CD4-positive, alpha-beta T cell treated with Interferon alpha-2 for 1 hour (primary cell): ENCODE data around the gene CCDC180.
"Not testable (repeated sequence)": the region's sequence is repeated elsewhere in the genome, so short reads cannot be mapped to it uniquely, and the experiment has no call there.

ENCODE experiments used
- DNase-seq, 2 donors: peaks; one replicate each; pipeline ENCODE4 v3.0.0-alpha.2; 2020 to 2022

CCDC180 gene

DNA sequence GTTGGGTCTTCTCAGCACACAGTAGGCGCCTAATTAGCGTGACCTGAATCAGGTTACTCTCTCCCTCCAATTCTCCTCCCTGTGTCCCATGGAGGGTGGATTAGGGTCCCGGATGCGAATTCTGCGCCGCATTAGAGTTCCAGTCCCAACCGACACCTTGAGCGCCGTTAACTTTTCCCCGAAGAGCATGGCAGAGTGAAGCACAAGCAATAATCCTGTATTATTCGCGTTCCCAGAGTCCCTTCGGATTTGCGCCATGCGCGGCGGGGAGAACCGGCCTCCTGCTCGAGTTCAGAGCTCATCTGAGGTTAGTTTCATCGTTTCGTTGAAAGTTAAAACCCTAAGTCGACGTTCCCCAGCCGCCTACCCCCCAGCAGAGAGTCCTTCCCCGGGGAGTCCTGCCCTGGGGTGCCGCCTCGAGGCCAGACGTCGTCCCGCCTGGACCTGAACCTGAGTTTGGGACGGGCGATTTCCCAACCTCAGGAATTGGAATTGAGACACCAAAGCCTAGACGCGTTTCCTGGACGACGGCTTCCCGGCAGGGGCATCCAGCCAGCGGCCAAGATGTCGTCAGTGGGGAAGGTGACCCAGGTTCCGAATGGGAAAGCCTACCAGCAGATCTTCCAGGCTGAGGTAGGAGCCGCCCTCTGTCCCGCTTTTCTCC is at the start of gene CCDC180:
Gene CCDC180, plus strand, starts transcription at position 160 of the 664 bp plus-strand sequence. Its CDS starts 405 bp downstream, at position 565.
- no peak for DNase-seq

DNA sequence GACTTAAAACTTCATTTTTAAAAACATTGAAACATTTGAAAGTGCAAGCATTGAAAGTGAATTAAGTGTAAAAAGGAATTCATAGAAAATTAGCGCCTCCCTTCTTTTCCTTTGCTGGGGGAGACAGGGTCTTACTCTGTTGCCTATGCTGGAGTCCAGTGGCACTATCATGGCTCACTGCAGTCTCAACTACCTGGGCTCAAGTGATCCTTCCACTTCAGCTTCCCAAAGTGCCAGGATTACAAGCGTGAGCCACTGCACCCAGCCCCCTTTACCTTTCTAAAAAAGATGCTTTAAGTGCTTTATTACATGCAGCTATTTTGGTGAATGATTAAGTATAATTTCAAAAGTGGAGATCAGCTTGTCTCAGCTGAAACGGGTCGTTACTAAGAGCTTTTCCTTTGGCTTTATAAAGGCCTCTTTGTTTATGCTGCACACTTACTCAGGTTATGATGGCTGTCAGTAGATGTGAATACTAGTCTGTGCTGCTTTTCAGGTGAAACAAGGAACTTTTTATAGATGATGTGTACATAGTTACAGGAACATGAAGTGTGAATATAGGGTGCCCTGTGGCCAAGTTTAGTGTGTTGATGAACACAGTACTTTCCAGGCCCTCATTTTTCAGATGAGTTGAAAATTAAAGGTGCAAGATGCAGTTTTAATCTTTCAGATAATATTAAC is 47.5 kb upstream of the CCDC180 start:
- not testable (repeated sequence) for DNase-seq

DNA sequence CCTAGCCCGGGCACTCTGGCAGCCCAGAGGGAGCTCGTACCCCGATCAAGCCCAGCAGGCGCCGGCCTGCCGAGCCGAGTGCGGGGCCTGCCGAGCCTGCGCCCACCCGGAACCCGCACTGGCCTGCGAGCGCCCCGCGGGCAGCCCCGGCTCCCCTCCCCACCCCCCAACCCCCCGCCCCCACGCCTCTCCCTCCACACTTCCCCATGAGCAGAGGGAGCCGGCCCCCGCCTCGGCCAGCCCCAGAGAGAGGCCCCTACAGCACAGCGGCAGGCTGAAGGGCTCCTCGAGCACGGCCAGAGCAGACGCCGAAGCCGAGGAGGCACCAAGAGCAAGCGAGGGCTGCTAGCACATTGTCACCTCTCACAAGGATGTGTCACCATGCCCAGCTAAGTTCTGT is 36.2 kb upstream of the CCDC180 start:
- DNase-seq = no peak

DNA sequence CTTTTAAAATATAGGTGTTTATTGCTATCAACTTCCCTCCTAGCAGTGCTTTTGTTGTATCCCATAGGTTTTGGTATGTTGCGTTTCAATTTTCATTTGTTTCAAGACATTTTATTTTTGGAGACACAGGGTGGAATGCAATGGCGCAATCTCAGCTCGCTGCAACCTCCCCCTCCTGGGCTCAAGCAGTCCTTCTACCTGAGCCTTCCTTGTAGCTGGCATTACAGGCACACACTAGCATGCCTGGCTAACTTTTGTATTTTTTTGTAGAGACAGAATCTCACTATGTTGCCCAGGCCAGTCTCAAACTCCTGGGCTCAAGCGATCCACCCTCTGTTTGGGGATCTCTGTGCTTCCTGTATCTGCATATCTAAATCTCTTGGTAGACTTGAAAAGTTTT is 35.4 kb upstream of the CCDC180 start:
- no peak for DNase-seq

DNA sequence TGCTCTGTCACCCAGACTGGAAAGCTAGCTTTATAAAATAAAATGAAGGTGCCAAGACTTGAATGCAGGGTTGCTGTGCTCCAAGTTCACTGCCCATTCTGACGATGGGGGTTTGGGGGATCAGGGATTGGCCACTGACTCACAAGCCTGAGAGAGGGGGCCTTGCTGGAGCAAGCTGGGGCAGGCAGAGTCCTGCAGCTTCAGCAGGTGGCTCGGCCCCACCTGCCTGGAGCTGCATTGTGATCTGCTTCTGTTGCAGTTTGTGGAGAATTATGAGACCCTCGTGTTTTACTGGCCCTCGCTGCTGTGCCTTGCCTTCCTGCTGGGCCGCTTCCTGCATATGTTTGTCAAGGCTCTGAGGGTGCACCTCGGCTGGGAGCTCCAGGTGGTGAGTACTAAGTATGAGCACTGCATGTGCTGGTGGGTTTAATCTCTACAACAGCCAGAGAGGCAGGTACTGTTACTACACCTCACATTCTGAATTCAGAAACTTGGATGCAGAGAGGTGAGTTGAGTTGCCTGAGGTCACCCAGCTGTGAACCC is 31.1 kb upstream of the CCDC180 start:
- no peak for DNase-seq

DNA sequence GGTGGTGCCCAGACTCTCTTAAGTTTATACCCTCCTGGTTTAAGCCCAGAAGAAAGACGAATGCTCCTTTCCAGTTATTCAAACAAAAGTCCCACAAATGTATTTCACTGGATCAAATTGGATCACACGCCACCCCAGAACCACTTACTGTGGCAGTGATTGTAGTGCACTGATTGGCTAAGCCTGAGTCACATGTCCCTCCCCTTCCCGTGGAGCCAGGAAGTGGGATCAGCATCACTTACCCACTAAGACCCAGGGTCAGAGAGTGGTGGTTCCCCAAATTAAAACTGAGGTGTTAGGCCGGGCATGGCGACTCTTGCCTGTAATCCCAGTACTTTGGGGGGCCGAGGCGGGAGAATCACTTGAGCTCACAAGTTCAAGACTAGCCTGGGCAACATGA is 29.5 kb upstream of the CCDC180 start:
- DNase-seq = no peak

DNA sequence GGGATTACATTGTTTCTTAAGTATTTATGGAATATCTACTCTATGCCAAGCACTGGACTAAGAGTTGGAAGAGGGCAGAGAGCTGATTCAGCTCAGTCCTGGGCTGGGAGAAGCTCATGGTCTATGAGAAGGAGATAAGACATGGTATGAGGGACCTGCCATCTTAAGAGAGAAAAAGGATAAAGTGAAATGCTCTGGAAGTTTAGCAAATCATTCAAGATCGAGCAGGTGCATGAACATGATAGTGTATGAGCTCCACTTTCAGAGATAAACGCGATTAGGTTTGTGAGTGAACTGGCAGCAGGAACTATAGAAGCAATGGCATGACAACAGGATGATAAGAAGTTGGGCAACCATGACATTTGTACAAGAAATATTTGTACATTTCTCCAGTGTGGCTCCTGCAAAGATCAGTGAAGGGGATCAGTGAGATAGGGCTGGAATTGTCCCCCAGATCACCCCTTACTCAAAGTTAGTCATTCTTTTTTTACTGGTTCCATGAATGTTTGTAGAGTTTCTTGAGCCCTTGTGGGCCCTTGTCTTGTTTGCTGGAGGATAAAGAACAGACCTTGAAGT is 26.6 kb upstream of the CCDC180 start:
- no peak for DNase-seq

DNA sequence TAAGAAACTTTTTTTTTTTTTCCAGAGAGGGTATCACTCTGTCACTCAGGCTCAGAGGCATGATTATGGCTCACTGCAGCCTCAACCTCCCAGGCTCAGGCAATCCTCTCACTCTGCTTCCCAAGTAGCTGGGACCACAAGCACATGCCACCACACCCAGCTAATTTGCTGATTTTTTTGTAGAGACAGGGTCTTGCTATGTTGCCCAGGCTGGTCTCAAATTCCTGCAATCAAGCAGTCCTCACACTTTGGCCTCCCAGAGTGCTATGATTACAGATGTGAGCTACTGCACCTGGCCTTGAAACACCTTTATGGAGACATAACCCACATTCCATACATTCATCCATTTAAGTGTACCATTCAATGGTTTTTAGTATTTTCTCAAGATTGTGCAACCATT is 23.7 kb upstream of the CCDC180 start:
- DNase-seq = no peak

DNA sequence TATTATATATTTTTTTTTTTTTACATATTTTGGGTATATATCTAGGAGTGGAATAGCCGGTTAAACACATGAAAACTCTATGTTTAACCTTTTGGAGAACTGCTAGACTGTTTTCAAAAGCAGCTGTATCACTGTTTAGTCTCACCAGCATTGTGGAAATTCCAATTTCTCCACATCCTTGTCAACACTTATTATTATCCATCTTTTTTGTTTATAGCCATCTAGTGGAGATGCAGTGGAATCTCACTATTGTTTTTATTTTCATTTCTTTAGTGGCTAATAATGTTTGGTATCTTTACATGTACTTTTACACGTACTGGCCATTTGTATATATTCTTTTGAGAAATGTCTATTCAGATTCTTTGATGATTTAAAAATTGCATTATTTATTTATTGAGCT is 22.7 kb upstream of the CCDC180 start:
- no peak for DNase-seq

DNA sequence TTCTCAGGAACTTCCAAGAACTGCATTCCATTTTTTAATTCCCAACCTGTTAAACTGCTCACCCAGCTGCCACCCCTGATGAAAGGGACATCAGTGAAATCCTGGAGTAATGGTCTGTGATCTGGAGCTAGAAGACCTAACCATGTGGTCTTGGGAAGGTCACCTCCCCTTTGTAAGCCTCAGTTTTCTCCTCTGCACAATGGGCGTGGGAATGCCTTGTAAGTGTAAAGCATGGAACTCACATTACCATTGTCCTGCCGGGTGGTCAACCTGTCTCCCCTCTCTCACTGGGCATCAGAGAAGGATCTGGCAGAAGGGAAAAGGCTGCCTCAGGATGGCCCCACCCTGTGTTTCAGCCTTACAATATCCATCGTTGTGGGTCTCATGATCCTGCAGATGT is 15.3 kb upstream of the CCDC180 start:
- no peak for DNase-seq

DNA sequence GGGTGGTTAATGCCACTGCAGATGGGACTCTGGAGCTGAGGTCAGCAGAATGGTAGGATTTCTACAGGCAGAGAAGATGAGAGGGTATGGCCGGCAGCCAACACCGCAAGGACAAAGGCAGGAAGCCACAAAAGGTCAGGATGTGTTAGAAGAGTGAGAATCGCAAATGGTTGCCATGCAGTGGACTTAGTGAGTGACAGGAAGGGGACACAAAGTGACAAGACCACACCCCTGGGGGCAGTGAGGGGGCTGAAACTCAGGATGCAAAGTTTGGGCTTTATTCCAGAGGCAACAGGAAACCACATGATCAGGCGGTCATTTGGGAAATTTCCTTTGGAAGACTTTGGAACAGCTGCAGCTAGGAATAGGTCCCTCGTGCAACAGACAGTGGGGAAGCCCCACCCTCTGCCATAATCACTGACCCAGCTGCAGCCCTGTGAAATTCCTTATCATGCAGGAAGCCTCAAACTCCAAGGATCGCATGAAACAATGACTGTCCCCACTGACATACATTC is 14.2 kb upstream of the CCDC180 start:
- no peak for DNase-seq

DNA sequence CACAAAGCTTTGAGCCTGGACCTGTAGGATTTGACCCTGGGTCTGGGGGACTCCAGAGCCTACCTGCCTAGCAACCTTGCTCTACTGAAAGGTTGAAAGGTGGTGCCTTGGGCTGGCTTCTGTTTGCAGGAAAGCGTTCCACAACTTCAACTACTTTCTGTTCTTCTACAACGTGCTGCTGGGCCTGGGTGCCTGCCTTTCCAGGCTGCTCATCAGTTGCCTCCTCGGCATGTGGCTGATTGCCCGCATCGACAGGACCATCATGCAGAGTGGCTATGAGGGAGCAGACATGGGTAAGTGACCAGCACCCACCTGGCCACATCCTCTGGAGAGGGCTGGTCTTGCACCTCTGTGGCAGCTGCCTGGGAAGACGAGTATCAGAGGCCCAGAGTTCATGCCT is 13.6 kb upstream of the CCDC180 start:
- no peak for DNase-seq

DNA sequence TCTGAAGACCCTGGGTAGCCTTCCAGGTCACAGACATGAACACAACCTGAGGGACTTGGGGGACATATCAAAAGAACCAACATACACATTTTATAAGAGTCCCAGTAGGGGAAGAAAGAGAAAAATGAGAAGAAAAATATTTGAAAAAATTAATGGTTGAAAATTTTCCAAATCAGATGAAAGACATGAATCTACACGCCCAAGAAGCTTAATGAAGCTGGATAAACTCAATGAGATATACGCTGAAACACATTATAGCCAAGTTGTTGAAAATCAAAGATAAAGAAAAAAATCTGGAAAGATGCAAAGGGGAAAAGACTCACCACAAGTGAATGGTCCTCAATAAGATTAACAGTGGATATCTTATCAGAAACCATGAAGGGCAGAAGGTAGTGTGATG is 9.6 kb upstream of the CCDC180 start:
- no peak for DNase-seq

DNA sequence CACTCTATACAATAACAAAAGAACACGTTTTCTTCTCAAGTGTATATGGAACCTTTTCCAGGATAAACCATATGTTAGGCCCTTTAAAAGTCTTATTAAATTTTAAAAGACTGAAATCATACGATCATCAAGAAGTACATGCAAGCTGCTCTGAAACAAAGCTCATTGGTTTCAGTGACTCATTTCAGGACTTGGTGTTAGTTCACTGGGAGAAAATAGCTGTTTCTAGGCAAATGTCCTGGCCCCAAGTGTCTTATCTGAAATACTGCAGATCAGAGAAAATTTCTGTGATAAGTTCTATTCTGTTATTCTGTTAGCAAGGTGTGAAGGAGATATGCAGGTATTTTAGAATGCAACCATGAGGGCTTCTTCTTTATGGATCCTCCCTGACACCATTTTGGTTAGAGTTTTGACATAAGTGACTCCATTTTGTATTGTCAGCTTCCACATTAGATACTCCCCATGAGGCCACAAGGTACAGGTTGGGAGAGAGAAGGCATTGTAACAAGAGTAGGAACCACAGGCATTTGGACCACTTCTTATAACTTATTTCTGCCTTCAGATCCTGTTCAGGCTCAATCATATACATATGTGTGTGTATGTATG is 7.5 kb upstream of the CCDC180 start:
- no peak for DNase-seq

DNA sequence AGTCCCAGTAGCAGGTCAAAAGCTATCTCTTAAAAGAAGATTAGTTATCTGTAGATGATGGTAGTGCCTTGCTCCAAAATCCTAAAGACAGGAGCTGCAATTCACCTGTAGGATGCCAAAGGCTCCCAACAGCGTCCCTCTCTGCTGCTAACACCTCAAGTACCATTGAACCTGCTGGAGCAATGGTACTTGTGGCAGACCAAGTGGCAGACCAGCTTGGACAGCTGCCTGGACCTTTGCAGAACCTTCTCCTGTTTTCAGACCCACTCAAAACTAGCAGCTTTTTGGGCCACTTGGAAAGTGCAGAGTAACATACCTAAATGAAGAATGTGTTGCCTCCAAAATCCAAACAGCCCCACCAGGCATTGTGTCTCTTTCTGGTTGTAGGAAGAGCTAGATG is 6.9 kb upstream of the CCDC180 start:
- no peak for DNase-seq

DNA sequence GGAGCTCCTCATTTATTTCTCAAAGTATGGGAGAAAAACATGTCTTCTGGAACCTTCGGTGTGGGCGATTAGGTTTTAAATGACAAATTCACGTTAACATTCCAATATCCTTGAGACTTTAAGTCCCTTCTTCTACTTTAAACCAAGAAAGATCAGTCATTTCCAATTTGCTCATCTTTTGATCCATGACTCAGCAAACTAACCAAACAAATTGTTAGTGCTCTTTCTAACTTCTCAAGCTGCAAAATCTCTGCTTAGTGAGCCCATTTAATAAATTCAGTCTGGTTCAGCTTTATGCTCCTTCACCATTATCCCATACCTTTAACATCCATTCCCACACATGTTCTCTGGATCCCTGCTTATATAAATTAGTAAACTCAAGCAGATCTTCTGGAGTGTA is 5.5 kb upstream of the CCDC180 start:
- DNase-seq = no peak

DNA sequence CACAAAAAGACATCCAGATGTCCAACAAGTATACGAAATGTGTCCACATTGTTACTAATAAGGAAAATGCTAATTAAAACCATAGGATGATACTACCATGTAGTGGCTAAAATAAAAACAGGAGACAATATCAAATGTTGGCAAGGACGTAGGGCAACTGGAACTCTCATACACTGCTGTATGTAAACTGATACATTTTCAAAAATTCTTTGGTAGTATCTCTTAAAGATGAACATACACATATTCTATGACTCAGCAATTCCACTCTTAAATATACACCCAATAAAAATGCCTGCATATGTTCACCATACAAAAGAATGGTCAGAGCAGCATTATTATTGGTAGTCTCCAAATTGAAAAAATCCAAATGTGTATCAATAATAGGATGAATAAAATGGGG is 2.9 kb upstream of the CCDC180 start:
- DNase-seq = no peak

DNA sequence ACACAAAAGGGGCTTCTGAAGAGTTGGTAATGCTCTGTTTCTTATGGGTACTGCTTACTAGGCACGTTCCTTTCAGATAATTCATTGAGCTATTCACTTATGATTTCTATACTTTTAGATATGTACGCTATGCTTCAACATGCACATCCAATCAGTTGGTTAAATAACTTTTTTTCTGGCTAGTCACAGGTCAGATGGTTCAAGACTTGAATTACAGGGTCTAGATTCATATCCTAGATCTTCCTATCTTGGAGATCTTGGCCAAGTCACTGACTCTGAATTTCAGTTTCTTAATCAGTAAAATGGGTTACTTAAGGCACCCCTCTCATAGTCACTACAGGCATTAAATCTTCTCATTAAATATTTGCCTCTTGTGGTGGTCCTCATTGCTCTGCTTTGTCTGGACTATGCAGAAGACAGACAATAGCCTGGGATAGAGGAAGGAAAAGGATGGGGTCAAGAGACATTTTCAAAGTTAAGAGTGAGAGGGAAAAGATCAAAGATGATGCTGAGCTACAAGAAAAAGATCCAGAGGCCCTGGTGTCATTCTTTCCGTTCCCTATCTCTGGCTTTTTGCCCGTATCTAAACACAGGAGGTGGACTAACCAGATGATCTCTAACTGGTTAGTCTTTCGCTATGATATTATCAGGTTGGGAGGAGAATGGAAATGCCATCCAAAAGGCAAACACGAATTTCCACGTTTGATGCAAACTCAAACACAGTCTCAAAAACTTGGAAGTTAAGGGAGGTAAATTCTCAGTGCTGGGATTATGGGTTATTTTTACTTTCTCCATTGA is 1.8 kb upstream of the CCDC180 start:
- DNase-seq = no peak

DNA sequence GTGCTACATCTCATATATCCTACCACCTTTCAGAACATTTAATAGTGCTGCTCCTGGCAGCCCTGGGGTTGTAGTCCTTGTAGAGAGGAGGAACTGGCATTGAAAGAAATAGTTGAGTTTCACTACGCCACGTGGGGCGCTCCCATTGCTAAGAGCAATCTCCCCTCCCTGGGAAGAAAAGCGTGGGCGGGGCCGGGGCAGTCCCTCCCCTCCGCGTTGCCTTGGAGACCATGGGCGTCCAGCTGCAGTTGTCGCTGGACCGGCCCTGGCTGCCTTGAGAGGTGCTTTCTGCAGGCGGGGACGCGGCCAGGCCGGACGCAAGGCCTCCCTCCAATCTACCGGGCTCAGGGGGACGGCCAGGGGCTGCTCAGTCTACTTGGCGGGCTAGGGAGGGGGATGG is 368 bp upstream of the CCDC180 start:
- no peak for DNase-seq

DNA sequence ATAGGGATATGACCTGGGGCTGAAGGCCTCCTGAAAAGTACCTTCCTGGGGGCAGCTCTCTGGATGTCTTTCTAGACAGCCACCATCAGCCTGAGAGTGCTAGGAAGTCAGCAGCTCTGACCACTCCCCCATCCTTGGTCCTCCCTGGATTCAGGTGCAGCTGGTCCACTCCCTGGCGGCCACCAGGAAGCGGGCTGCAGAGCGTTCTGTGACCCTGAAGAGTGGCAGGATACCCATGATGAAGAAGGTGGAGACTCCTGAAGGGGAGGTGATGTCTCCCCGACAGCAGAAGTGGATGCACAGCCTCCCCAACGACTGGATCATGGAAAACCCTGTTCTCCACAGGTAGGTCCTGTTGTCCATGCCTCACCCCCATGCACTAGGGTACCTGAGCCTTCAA is 1.8 kb downstream of the CCDC180 start:
- DNase-seq = no peak

DNA sequence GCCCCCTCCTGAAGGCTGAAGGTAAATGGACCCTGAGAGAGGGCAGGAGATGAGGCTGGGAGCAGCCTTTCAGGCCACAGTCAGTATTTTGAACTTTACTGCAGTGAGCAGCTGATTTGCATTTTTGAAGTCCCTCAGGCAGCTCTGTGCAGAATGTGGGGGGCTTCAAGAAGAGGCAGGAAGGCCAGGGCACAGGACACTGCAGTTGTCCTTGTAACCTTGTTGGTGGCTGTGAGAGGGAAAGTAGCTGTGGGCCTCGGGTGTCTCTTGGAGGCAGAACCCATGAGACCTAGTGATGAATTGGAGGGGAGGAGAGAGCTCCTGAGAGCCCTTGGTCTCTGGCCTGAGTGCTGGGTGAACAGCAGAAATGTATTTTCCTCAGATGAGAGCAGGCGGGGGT is 2.6 kb downstream of the CCDC180 start:
- DNase-seq = no peak

DNA sequence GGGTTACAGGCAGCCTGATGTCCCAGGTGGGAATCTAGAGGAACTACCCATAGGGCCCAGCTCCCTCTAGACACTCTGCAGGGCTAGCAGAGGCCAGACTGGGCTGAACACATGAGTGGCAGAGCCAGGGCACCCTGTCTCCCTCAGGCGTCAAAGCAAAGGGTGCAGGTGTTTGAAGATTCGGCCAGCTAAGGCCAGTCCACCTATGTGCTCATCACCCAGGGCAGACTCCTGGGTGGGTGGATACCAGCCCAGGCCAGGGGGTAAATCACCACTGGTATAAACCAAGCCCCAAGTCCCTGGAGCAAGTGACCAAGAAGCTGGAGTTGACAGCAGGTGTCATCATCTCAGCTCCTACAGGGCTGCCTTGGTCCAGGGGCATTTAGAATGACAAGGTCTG is 3.4 kb downstream of the CCDC180 start:
- no peak for DNase-seq
